ENCODE measurements around the gene CLCA2. TPM values are rescaled to one million over a fixed set of nuclear protein-coding genes. Genes with fewer than 3 reads are reported as not detected.

CLCA2 gene
- total and polyA plus RNA-seq, 5 experiments from 2014 or later: not detected

DNA sequence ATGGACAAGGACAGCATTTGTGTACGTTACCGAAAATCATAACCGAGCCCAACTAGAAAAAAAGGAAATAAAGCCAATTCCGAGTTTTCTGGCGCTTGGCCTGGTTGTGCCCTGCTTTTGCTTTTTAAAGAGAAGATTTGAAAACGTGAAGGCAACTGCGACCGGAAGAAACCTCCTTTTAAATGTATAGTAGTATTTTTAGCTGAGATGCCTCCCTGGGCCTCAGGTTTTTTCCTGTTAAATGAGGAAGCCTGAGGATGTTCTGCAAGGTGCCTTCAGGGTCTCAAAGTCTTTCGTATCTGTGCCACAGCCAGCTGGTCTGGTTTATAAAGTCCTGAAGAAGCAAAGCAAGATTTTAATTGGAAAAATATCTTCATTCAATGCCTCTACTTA is 27.5 kb upstream of the CLCA2 start:
- H3K4me1 Mint-ChIP-seq: peaks cover 8 to 47% (median 47%) of the 10 kb centered on the region in 4 donors
- no peaks in the 10 kb centered on the region for H3K9me3 Mint-ChIP-seq
- peak overlapping the region; percentile 96 to 99 (median 98) for H3K27ac Mint-ChIP-seq
- POLR2A ChIA-PET: interaction anchor here (0.7 to 2.0 kb wide), 7 partner anchors 10 to 935 kb away, joined by 3 to 32 read pairs (median 3); partner anchors contain the start of genes CLCA2, HS2ST1, SELENOF and SH3GLB1
- ATAC-seq (peak; percentile 31 to 34), DNase-seq (no peak)
- H3K27me3 Mint-ChIP-seq: no peaks in the 10 kb centered on the region
- no peaks in the 10 kb centered on the region for H3K36me3 Mint-ChIP-seq
- H3K4me3 Mint-ChIP-seq: peak overlapping the region; percentile 95 to 100 (median 98)

GRCh38 chr1:86409416-86410021 is 14.5 kb upstream of the CLCA2 start:
- no peak overlapping the region for H3K27ac Mint-ChIP-seq
- peaks cover 0 to 3% (median 0%) of the 10 kb centered on the region in 5 donors for H3K27me3 Mint-ChIP-seq
- no peak overlapping the region for H3K4me3 Mint-ChIP-seq
- H3K4me1 Mint-ChIP-seq: no peaks in the 10 kb centered on the region
- no peaks in the 10 kb centered on the region for H3K36me3 Mint-ChIP-seq
- ATAC-seq: no peak
- no peaks in the 10 kb centered on the region for H3K9me3 Mint-ChIP-seq
- no peak for DNase-seq
- POLR2A ChIA-PET: no interaction called here

- ATAC-seq (no peak), DNase-seq (no peak)
- POLR2A ChIA-PET: no interaction called here
- H3K9me3 Mint-ChIP-seq: no peaks in the 10 kb centered on the region
- H3K27me3 Mint-ChIP-seq: peaks cover 0 to 3% (median 0%) of the 10 kb centered on the region in 5 donors
- H3K4me1 Mint-ChIP-seq: no peaks in the 10 kb centered on the region
- no peak overlapping the region for H3K27ac Mint-ChIP-seq
- H3K36me3 Mint-ChIP-seq: no peaks in the 10 kb centered on the region
- no peak overlapping the region for H3K4me3 Mint-ChIP-seq
Observed at GRCh38 chr1:86410879-86411278, 13.1 kb upstream of the CLCA2 start.

DNA sequence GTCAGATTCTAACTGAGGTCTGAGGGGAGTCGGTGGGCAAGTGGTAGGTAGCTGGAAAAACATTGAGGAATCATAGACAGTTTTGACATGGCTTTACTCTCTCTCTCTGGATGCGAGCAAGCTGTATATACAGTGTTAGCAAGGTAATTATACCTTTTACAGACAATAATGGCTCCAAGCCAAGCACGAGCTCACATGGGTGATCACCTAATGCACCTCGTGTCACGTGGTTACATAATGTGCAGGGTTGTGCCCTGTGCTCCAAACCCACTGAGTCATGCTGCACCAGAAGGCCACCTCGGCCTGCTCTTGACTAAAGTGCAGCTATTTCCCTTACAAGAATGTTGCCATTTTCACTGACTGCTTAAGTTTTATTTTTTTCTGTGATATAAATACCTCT is 7.6 kb upstream of the CLCA2 start:
- no peaks in the 10 kb centered on the region for H3K36me3 Mint-ChIP-seq
- ATAC-seq (no peak), DNase-seq (no peak)
- peaks cover 0 to 1% (median 0%) of the 10 kb centered on the region in 5 donors for H3K27me3 Mint-ChIP-seq
- H3K27ac Mint-ChIP-seq: no peak overlapping the region
- no peaks in the 10 kb centered on the region for H3K9me3 Mint-ChIP-seq
- no peak overlapping the region for H3K4me3 Mint-ChIP-seq
- POLR2A ChIA-PET: interaction anchor here (0.6 kb wide), 1 partner anchor 33 kb away, joined by 3 read pairs; no protein-coding TSS in a partner anchor
- peaks cover 2 to 8% (median 5%) of the 10 kb centered on the region in 4 donors for H3K4me1 Mint-ChIP-seq

DNA sequence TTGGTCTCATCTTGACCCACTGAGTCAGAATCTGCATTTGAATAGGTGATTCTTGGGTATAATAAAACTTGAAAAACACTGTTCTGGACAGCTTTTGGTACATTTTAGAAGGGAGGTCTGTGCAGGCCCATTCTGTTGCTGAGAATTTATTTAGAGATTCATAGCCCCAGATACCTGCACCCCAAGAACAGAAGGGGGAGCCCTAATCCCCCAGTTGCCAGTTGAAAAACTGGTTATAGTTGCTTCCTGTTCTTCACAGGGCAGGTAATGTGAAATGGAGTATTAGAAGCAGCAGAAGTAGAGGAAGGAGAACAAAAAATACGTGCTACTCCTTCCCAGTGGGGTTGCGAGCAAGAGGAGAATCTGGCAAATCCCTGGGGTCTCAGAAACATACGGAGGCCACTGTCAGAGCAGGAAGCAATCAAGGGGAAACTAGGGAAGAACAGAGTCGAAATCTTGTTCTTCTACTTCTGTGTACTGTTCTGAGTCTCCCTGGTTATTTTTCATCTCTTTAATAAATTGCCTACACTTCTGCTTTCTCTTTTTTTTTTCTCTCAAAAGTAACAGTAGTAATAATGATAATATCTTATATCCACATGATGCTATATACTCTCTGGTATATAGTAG is 4.6 kb upstream of the CLCA2 start:
- ATAC-seq: peak; percentile 96 to 98
- Mint-ChIP-seq H3K4me3 (peak overlapping the region; percentile 48 to 75 (median 70)), H3K27ac (peak overlapping the region in 7 of 10 donors; percentile 15 to 83 (median 68)), H3K4me1 (peaks cover 2 to 8% (median 5%) of the 10 kb centered on the region in 4 donors), H3K36me3 (no peaks in the 10 kb centered on the region), H3K27me3 (peaks cover 0 to 2% (median 0%) of the 10 kb centered on the region in 5 donors), H3K9me3 (no peaks in the 10 kb centered on the region)
- DNase-seq: peak in 8 of 10 donors; percentile 31 to 74 (median 54)
- POLR2A ChIA-PET: no interaction called here

GRCh38 chr1:86421601-86422280 is 2.2 kb upstream of the CLCA2 start:
- Mint-ChIP-seq H3K4me3 (no peak overlapping the region), H3K27ac (no peak overlapping the region), H3K4me1 (peaks cover 2 to 8% (median 5%) of the 10 kb centered on the region in 4 donors), H3K36me3 (no peaks in the 10 kb centered on the region), H3K9me3 (no peaks in the 10 kb centered on the region), H3K27me3 (peaks cover 0 to 2% (median 1%) of the 10 kb centered on the region in 5 donors)
- no peak for ATAC-seq
- POLR2A ChIA-PET: no interaction called here
- DNase-seq: no peak

DNA sequence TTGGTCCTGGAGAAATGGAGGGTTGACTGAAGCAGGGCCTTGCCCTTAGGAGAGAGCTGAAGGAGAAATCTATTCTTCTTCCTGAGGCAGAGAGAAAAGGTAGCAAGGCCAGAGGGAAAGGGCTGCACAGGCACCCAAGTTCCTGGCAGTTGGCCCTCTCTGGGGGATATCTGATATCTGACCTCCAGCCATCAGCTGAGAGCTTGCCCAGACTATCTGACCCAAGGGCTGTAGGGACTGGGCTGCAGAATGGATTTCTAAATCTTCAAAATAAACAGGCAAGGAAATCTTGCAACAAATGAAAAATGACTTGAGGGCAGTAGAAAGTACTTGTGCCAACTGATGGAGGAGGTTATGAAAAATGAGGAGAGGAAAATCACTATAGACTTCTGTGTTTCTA is 498 bp upstream of the CLCA2 start:
- Mint-ChIP-seq H3K4me3 (no peak overlapping the region), H3K36me3 (no peaks in the 10 kb centered on the region)

DNA sequence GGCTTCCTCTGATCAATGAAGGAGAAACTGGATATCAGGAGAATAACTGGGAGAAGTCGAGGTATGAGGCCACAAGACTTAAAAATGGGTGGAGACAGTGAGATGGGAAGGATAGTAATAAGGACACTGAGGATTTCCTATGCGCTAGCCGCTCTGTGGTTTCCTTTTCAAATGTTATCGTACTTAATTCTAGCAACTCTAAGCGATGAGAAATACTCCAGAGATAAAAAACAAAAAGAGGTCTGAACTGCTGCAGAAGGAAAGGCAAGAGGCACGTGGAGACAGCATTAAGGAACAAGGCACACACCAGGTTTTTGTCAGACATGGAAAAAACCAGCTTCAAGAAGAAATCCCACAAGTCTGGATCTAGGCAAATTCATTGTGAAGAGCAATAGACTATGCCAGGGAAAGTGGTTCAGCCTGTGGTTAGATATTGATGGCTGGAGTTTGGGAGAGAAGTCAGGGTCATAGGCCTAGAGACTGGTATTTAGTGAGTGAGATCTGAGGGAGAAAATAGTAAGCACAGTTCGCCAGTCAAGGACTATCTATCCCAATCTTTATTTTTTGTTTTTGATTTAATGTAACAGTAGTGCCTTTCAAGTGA is 5.3 kb downstream of the CLCA2 start:
- H3K9me3 Mint-ChIP-seq: no peaks in the 10 kb centered on the region
- H3K36me3 Mint-ChIP-seq: no peaks in the 10 kb centered on the region
- no peaks in the 10 kb centered on the region for H3K4me1 Mint-ChIP-seq
- no peak for ATAC-seq
- POLR2A ChIA-PET: no interaction called here
- H3K4me3 Mint-ChIP-seq: no peak overlapping the region
- H3K27ac Mint-ChIP-seq: no peak overlapping the region
- peaks cover 0 to 2% (median 0%) of the 10 kb centered on the region in 5 donors for H3K27me3 Mint-ChIP-seq
- DNase-seq: no peak

More for the DNA sequence above, 498 bp upstream of the CLCA2 start:
- peaks cover 0 to 2% (median 1%) of the 10 kb centered on the region in 5 donors for H3K27me3 Mint-ChIP-seq
- H3K9me3 Mint-ChIP-seq: no peaks in the 10 kb centered on the region
- DNase-seq: no peak
- no peak overlapping the region for H3K27ac Mint-ChIP-seq
- peaks cover 2 to 8% (median 5%) of the 10 kb centered on the region in 4 donors for H3K4me1 Mint-ChIP-seq
- POLR2A ChIA-PET: interaction anchor here (1.6 kb wide), 1 partner anchor 27 kb away, joined by 3 read pairs; no protein-coding TSS in a partner anchor
- no peak for ATAC-seq

- H3K4me1 Mint-ChIP-seq: no peaks in the 10 kb centered on the region
- H3K9me3 Mint-ChIP-seq: no peaks in the 10 kb centered on the region
- DNase-seq: no peak
- POLR2A ChIA-PET: no interaction called here
- H3K4me3 Mint-ChIP-seq: no peak overlapping the region
- H3K36me3 Mint-ChIP-seq: no peaks in the 10 kb centered on the region
- peaks cover 0 to 4% (median 0%) of the 10 kb centered on the region in 5 donors for H3K27me3 Mint-ChIP-seq
- no peak overlapping the region for H3K27ac Mint-ChIP-seq
- ATAC-seq: no peak
Observed at GRCh38 chr1:86429835-86430234, 5.9 kb downstream of the CLCA2 start.

GRCh38 chr1:86430376-86430775 is 6.4 kb downstream of the CLCA2 start:
- DNase-seq (no peak), ATAC-seq (no peak)
- Mint-ChIP-seq H3K4me3 (no peak overlapping the region), H3K9me3 (no peaks in the 10 kb centered on the region), H3K27me3 (peaks cover 0 to 4% (median 0%) of the 10 kb centered on the region in 5 donors), H3K4me1 (no peaks in the 10 kb centered on the region), H3K27ac (no peak overlapping the region), H3K36me3 (no peaks in the 10 kb centered on the region)
- POLR2A ChIA-PET: no interaction called here

DNA sequence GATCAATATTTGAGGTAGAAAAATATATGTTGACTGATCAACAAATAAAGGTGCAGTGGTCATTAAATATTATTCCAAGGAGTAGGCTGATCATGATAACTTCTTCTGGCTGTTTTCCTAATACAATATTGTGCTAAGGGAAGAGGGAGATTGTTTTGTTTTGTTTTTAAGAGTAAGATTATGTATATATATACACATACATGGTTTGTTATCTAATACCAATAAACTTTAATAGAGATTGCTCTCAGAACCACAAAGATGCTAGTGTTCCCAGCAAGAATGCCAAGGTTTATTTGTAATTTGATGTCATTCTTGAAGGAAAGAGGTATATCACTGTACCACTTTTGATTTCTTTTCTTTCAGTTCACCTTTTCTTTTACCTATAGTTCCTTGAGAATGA is 10.1 kb downstream of the CLCA2 start:
- Mint-ChIP-seq H3K27ac (no peak overlapping the region), H3K4me3 (no peak overlapping the region), H3K27me3 (peaks cover 0 to 11% (median 10%) of the 10 kb centered on the region in 5 donors), H3K4me1 (peaks cover 0 to 1% (median 0%) of the 10 kb centered on the region in 4 donors), H3K36me3 (no peaks in the 10 kb centered on the region), H3K9me3 (no peaks in the 10 kb centered on the region)
- no peak for ATAC-seq
- POLR2A ChIA-PET: no interaction called here
- no peak for DNase-seq

DNA sequence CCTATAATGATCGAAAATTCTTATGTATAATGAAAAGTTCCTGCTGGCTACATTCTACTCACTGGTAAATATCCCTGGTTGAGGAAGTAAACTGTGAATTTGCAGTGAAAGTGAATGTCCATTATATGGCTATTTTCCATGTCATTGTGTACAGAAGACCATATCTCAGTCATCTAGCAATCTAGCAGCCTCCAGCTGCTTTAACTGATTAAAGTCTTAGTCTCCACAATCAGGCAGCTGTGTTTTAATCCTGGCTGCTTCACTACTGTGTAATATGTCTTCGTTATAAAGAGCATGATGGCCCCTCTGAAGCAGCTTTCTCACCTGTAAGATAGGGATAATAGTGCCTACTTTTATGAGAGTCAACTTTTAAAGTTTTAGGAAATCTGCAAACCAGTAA is 11.4 kb downstream of the CLCA2 start:
- Mint-ChIP-seq H3K4me3 (no peak overlapping the region), H3K4me1 (peaks cover 0 to 1% (median 0%) of the 10 kb centered on the region in 4 donors), H3K36me3 (no peaks in the 10 kb centered on the region), H3K9me3 (no peaks in the 10 kb centered on the region), H3K27me3 (peaks cover 0 to 11% (median 10%) of the 10 kb centered on the region in 5 donors), H3K27ac (no peak overlapping the region)
- ATAC-seq (no peak), DNase-seq (no peak)
- POLR2A ChIA-PET: no interaction called here

- ATAC-seq (no peak), DNase-seq (no peak)
- H3K9me3 Mint-ChIP-seq: no peaks in the 10 kb centered on the region
- no peaks in the 10 kb centered on the region for H3K36me3 Mint-ChIP-seq
- H3K4me3 Mint-ChIP-seq: no peak overlapping the region
- no peak overlapping the region for H3K27ac Mint-ChIP-seq
- H3K4me1 Mint-ChIP-seq: peaks cover 0 to 1% (median under 1%) of the 10 kb centered on the region in 4 donors
- POLR2A ChIA-PET: no interaction called here
- H3K27me3 Mint-ChIP-seq: peaks cover 0 to 11% (median 10%) of the 10 kb centered on the region in 5 donors
Observed at GRCh38 chr1:86436041-86436440, 12.1 kb downstream of the CLCA2 start.
